Transverse colon (tissue), 4 donors: ENCODE results near the gene LRPAP1. TPM values are rescaled to one million over a fixed set of nuclear protein-coding genes. Genes with fewer than 3 reads are reported as not detected.

ENCODE experiments used
- DNase-seq: peaks from one replicate; pipeline ENCODE4 v3.0.0-alpha.2; 2019
- H3K27ac ChIP-seq, 4 donors: fragments of 200-600 bp; sonication (generic); 2 replicates each; pipeline ENCODE4 v1.5.1; 2016 to 2018; ENCODE audit warnings: inconsistent platforms in 4 of 4
- H3K27me3 ChIP-seq: fragments of 200-600 bp; sonication (generic); 2 replicates; pipeline ENCODE4 v1.5.1; 2017; ENCODE audit warnings: inconsistent platforms
- H3K36me3 ChIP-seq, 4 donors: fragments of 200-600 bp; sonication (generic); 2 replicates each; pipeline ENCODE4 v1.5.1; 2017 to 2019; ENCODE audit warnings: inconsistent platforms in 4 of 4
- H3K4me1 ChIP-seq, 4 donors: fragments of 200-600 bp; sonication (generic); 2 replicates each; pipeline ENCODE4 v1.5.1; 2017 to 2020; ENCODE audit warnings: inconsistent platforms in 4 of 4
- H3K4me3 ChIP-seq, 4 donors: fragments of 200-600 bp; sonication (generic); 1 replicate in 1 of 4; 2 replicates in 3 of 4; pipeline versions ENCODE4 v1.5.1 to v1.6.1; 2017 to 2019; ENCODE audit warnings: inconsistent platforms in 4 of 4
- H3K9me3 ChIP-seq, 2 donors: fragments of 200-600 bp; sonication (generic); 2 replicates each; pipeline ENCODE4 v1.5.1; 2017 to 2019; ENCODE audit warnings: inconsistent platforms in 2 of 2
- EP300 ChIP-seq: sonication (generic); formaldehyde crosslinking; IDR thresholded peaks from one replicate; pipeline ENCODE4 v1.6.1; 2017; ENCODE audit warnings: antibody characterized with exemption, low read depth
- POLR2A ChIP-seq: fragments of 450-650 bp; IDR thresholded peaks from one replicate; pipeline ENCODE4 v1.6.1; 2016; ENCODE audit warnings: antibody characterized with exemption, mild to moderate bottlenecking, moderate library complexity
- POLR2AphosphoS5 ChIP-seq, 3 donors: sonication (generic); formaldehyde crosslinking; IDR thresholded peaks; one replicate each; pipeline ENCODE4 v1.6.1; 2016; ENCODE audit warnings: antibody characterized with exemption in 3 of 3
- WGBS, 2 donors: methylation state at CpG; one replicate each; pipeline ENCODE4 v1.1.5; 2018; ENCODE audit warnings: low coverage in 1 of 2; 5-methylcytosine and 5-hydroxymethylcytosine counted together
- in situ Hi-C, 4 donors: fragments of 200-750 bp; cut with MboI; loops; one replicate each; pipeline versions ENCODE4 v1.15.0 to v1.15.1; 2017; ENCODE audit warnings: low sequenced_read_pairs in 3 of 4, low pct_ligation_motif_present in 1 of 4, low pct_unique_long_range_greater_than_20kb in 1 of 4
- intact Hi-C: fragments of 100-400 bp; cut with DNase I; formaldehyde crosslinking; loops from one replicate; pipeline ENCODE4 v1.15.1; 2023; ENCODE audit warnings: low total_unique reads
- total RNA-seq, 4 donors: library from RNA; depleted of rRNA; stranded (reverse); fragments of >200 nt; gene quantifications; one replicate each; pipeline ENCODE4 v1.1.0, GENCODE V29; 2016
- TF ChIP-seq, protein P1 (sequence below), 5 experiments: fragments of 200-600 bp in 3 of 5; fragments of 450-650 bp in 2 of 5; sonication (generic) in 3 of 5; IDR thresholded peaks; 1 replicate in 2 of 5; 2 replicates in 3 of 5; pipeline ENCODE4 v1.5.1; 2016 to 2017; ENCODE audit warnings: antibody characterized with exemption in 5 of 5, inconsistent platforms in 3 of 5, mild to moderate bottlenecking in 2 of 5, moderate library complexity in 1 of 5

LRPAP1 gene
- total RNA-seq, 4 donors from 2014 or later = 98.6 to 140 (median 115) TPM

DNA sequence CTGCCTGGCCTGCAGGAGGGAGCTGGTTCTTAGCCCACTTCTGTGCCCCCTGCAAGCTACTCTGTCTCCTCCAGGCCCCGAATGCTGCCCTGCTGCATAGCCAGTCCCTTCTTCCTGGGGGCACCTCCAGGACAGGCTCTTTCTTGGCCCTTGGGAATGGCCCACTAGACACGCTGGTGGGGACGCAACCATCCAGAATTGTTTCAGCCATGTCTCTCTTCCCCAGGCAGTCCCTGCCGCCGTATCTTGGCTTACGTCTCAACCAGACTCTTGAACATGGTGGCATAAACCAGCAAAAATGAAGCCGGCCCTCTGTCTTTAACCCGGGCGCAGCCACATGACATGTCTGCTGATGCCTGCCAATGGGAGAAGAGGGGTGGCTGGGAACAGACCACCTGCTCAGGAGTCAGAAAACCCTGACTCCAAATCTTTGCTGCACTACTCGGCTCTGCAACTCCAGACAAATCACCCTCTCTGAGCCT is 9.0 kb downstream of the LRPAP1 start:
- Histone ChIP-seq H3K4me3 (no peak overlapping the region), H3K36me3 (peaks cover 0 to 35% (median 18%) of the 10 kb centered on the region in 4 donors), H3K27me3 (no peaks in the 10 kb centered on the region), H3K27ac (no peak overlapping the region), H3K9me3 (no peaks in the 10 kb centered on the region), H3K4me1 (no peaks in the 10 kb centered on the region)
- no peak for DNase-seq
- TF ChIP-seq EP300 (no peak), POLR2A (no peak), POLR2AphosphoS5 (IDR thresholded peaks at IDR 0.05) (no peak)
- TF ChIP-seq, protein P1, sequence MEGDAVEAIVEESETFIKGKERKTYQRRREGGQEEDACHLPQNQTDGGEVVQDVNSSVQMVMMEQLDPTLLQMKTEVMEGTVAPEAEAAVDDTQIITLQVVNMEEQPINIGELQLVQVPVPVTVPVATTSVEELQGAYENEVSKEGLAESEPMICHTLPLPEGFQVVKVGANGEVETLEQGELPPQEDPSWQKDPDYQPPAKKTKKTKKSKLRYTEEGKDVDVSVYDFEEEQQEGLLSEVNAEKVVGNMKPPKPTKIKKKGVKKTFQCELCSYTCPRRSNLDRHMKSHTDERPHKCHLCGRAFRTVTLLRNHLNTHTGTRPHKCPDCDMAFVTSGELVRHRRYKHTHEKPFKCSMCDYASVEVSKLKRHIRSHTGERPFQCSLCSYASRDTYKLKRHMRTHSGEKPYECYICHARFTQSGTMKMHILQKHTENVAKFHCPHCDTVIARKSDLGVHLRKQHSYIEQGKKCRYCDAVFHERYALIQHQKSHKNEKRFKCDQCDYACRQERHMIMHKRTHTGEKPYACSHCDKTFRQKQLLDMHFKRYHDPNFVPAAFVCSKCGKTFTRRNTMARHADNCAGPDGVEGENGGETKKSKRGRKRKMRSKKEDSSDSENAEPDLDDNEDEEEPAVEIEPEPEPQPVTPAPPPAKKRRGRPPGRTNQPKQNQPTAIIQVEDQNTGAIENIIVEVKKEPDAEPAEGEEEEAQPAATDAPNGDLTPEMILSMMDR (IDR thresholded peaks at IDR 0.05) = no peak
- intact Hi-C loops = no loop called here
- in situ Hi-C loops = no loop called here
- 97% methylated on average over 10 of the region's 10 CpGs; no CpG with 5 or more reads in 1 of the 2 donors for WGBS, 2 donors

DNA sequence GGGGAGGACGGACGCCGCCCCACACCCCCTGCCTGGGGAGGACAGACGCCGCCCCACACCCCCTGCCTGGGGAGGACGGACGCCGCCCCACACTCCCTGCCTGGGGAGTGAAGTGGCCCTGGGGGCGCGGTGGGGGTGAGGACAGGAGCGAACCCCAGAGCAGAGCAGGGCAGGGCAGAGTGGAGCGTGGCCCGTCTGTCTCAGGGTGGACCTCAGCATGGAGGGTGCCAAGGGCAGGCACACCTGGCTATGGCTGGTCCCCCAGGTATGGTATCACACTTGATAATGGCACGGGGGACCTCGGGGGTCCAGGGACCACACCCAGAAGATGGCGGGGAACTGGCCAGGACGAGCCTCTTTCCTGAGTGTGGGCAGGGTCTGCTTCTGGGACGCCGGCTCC is 9.6 kb downstream of the LRPAP1 start:
- Histone ChIP-seq H3K27me3 (no peaks in the 10 kb centered on the region), H3K27ac (no peak overlapping the region), H3K4me1 (no peaks in the 10 kb centered on the region), H3K36me3 (peaks cover 0 to 40% (median 21%) of the 10 kb centered on the region in 4 donors), H3K9me3 (no peaks in the 10 kb centered on the region), H3K4me3 (no peak overlapping the region)
- TF ChIP-seq POLR2A (no peak), EP300 (no peak), POLR2AphosphoS5 (IDR thresholded peaks at IDR 0.05) (no peak)
- TF ChIP-seq, protein P1 (IDR thresholded peaks at IDR 0.05) = no peak
- no peak for DNase-seq
- intact Hi-C loops (no loop called here), in situ Hi-C loops (no loop called here)
- 94% methylated on average over 19 of the region's 19 CpGs; no CpG with 5 or more reads in 1 of the 2 donors for WGBS, 2 donors

DNA sequence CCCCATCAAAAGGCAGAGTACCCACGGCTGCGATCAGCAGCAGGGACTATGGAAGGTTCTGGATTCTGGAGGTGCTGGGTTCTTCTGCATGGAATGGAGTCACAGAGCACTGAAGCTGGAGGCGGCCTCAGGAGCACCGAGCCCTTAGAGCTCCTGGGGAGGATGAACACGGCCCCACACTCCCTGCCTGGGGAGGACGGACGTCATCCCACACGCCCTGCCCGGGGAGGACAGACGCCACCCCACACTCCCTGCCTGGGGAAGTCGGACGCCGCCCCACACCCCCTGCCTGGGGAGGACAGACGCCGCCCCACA is 9.9 kb downstream of the LRPAP1 start:
- H3K9me3 ChIP-seq = no peaks in the 10 kb centered on the region
- in situ Hi-C loops (no loop called here), intact Hi-C loops (no loop called here)
- 83% methylated on average over 14 of the region's 15 CpGs; no CpG with 5 or more reads in 1 of the 2 donors for WGBS, 2 donors
- H3K4me3 ChIP-seq = no peak overlapping the region
- TF ChIP-seq POLR2AphosphoS5 (IDR thresholded peaks at IDR 0.05) (no peak), EP300 (no peak), POLR2A (no peak)
- H3K36me3 ChIP-seq = peaks cover 0 to 44% (median 23%) of the 10 kb centered on the region in 4 donors
- H3K27me3 ChIP-seq = no peaks in the 10 kb centered on the region
- DNase-seq = no peak
- H3K4me1 ChIP-seq = no peaks in the 10 kb centered on the region
- no peak overlapping the region for H3K27ac ChIP-seq

DNA sequence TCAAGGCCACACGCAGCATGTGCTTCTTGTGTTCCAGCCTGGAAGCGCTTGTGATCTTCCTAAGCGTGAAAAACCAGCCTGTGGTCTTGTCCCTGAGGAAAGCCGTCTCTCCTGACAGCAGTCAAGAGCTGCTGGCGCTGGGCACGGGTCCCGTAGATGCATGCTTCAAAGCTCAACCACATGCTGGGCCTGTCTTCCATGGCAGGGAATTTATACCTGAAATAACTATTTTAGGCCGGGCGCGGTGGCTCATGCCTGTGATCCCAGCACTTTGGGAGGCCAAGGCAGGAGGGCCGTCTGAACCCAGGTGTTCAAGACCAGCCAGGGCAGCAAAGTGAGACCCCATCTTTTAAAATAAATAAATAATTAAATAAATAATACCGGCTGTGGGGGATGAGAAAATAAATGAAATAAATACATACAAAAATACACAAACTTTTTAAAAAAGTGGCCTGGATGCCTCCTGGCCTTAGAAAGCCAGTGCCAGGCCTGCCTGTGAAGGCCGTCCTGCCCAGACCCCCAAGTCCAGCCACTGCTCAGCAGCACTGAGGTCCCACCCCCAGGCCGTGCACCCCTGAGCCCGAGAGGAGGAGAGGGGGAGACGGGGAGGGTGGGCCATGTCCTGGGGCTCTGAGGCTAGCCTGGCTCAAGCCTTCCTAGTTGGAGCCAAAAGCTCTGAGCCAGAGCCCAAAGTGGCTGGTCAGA is 10.4 kb downstream of the LRPAP1 start:
- no peaks in the 10 kb centered on the region for H3K9me3 ChIP-seq
- no peaks in the 10 kb centered on the region for H3K27me3 ChIP-seq
- in situ Hi-C loops (no loop called here), intact Hi-C loops (no loop called here)
- peak; percentile 2 for DNase-seq
- no peak overlapping the region for H3K4me3 ChIP-seq
- WGBS, 2 donors = 96% methylated on average over 16 of the region's 16 CpGs; no CpG with 5 or more reads in 1 of the 2 donors
- peaks cover 0 to 48% (median 28%) of the 10 kb centered on the region in 4 donors for H3K36me3 ChIP-seq
- TF ChIP-seq POLR2A (no peak), POLR2AphosphoS5 (IDR thresholded peaks at IDR 0.05) (no peak), EP300 (no peak)
- TF ChIP-seq, protein P1 (IDR thresholded peaks at IDR 0.05) = no peak
- H3K4me1 ChIP-seq = no peaks in the 10 kb centered on the region
- no peak overlapping the region for H3K27ac ChIP-seq
